ENCODE data around the gene C10orf53.

Gene C10orf53

GRCh38 chr10:49679480-49679893, at the start of gene C10orf53:
C10orf53 (plus strand) TSS chr10:49679651; CDS start chr10:49679698, 47 bp downstream.
- no peak for DNase-seq

GRCh38 chr10:49631975-49632374, 47.5 kb upstream of the C10orf53 start:
- DNase-seq = no peak

- DNase-seq = no peak
Measured at GRCh38 chr10:49632406-49633317, 46.8 kb upstream of the C10orf53 start.

- no peak for DNase-seq
Measured at GRCh38 chr10:49633327-49634068, 46.0 kb upstream of the C10orf53 start.

DNA sequence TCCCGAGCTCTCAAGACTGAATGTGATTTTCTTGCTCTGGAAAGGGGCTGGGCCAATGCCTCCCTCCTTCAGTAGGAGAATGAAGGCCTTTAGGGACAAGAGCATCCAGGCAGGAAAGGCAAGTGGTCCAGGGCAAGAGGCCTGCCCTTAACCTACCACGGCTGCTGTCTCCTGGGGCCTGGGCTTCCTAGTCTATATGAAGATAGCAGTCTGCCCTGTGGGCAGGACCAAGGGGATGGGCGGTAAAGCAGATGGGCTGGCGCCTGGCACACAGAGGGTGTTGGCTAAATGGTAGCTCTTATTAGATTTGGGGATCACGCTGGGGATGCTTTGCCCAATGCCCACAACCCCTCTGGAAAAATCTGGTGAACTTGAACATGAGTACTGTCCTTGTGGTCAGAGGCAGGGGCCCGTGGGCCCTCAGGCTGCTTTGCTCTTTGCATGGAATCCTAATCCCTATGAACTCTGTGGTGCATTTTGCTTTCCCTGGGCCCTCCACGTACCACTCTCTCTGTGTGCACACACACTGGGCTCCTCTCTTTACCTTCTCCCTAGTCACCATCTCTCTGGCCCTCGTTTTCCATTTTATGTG, 45.3 kb upstream of the C10orf53 start:
- DNase-seq = no peak

- no peak for DNase-seq
Measured at GRCh38 chr10:49642311-49642710, 37.1 kb upstream of the C10orf53 start.

DNA sequence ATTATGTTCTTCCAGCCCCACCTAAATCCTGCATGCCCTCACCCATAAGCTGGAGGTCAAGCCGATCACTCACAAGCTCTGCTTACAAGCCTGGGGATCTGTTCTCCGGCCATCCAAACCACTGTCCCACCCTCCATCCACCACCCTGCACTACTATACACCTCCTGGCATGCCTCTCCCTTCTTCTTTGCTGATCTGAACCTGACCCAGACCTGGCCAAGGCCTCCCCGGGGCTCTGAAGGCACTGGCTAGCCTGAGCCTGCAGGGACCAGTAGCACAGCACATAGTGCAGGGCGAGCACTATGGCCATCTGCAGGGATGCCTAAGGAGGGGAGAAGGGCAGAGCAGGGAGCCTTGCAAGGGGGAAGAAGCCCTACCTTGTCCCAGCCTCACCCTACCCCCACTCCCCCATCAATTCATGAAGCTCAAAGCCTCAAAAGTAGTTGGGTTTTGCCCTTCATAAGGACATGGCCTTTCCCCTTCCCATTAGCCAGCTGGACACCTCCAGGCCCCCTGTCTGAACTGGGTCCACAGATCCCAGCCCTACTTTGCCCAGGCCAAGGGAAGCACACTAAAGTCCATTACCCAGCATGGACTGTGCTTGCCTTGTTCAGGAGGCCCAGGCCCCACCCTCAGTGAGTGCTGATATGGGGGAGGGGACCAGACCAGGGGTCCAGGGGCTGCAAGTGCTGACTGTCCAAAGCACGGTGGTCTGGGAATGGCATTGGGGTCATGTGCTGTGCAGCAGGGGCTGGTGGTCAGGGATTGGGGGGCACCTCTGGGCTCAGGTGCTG, 36.0 kb upstream of the C10orf53 start:
- DNase-seq = no peak

GRCh38 chr10:49644035-49644646, 35.3 kb upstream of the C10orf53 start:
- DNase-seq = no peak

DNA sequence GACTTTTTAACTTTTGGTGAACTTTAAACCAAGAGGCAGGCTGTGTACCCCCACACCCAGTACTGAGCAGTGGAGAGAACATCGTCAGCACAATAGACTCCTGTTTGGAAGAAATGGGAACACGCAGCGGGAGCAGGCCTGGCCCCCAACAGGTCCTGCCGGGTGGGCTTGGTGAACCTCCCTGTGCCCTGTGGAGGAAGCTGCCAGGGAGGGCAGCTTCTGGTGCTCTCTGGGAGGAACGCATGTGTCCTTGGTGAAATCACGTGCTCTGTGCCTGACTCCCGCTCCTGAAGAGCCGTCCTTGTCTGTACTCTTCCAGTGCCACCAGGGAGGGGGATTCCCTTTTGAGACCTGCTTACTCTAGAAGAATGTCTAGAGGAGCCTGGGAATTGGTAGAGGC, 34.0 kb upstream of the C10orf53 start:
- DNase-seq = no peak

DNA sequence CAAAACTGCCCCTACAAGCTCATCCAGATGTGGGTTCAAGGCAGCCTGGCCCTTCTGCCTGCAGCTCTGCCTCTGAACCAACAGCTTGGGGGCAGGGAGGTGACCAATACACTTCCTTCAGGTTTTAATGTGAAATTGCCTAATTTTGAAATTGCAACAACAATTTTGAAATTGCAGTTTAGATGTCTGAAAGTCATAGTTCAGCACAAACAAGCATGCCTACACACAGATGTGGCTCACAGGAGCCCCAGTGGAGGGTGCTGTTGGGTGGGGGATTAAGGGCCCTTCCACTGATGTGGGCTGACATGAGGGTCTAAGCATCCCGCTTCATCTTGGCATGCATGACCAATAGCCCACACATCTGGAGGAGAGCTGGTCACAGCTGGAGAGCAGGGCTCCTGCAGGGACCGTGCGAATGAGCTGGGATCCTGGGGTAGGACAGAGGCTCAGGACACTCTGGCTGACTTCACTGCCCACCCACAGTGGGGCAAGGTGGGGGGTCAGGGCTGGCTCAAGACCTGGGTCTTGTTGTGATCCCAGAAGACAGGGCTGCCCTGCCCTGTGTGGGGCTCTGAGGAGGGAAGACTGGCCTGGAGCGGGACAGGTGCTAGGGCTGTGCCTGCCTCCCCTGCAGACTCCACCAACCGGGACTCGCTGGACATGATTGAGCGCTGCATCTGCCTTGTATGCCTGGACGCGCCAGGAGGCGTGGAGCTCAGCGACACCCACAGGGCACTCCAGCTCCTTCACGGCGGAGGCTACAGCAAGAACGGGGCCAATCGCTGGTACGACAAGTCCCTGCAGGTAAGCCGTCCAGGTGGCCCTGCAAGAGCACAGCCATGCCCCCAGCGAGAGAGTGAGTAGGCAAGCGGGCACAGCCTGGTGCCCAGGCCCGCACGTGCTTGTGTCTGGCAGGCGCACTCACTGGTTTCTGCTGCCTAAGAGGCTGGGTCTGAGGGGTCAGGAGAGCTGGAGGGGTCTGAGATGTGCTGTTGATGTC, 33.3 kb upstream of the C10orf53 start:
- DNase-seq = no peak

- no peak for DNase-seq
Measured at GRCh38 chr10:49647554-49647953, 31.9 kb upstream of the C10orf53 start.

GRCh38 chr10:49647985-49648795, 31.3 kb upstream of the C10orf53 start:
- DNase-seq = no peak

DNA sequence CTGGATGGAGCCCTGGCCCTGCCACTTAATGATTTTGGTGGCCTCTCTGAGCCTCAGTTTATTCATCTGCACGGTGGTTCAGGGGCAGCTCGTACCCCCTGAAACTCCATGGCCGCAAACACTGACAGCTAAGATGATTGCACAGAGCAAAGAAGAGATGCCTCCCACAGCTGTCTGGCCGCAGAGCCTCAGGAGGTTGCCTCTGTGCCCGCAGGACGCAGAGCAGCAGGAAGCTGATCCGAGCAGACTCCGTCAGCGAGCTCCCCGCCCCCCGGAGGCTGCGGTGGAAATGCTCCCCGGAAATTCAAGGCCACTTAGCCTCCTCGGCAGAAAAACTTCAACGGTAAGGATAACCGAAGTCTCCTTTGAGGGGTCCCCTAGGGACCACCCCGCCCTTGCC, 30.2 kb upstream of the C10orf53 start:
- no peak for DNase-seq

DNA sequence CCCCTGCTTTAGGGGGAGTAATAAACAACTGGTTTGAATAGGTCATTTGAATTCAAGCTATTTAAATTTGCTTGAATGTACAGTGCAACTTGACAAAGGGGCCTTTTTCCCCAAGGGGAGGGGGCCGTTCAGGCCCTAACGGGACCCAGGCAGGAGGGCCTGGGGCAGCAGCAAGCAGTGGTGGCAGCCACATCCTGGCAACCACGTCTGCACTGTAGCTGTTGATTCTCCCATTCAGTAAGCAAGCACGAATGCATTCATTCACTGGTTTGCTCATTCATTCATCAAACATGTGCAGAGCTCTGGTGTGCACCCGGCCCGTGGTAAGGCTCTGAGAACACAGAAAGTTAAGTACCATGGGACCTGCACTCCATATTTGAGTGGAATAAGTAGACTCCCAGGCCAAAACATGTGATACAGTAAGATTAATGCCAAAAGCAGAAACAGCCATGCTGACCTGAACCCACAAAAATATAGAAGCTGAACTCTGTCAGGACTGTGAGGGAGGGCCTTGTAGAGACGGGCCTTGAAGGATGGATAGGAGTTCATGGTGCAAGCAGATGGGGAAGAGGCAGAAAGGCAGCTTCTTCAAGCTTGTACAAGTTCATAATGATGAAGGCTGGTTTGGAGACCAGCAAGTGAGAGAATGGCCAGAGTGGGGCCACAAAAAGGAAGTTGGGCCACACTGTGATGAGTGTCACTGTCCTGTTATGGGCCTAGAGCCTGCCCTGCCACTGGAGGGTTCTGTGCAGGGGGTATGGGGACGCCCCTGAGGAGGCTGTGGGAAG, 29.3 kb upstream of the C10orf53 start:
- DNase-seq = no peak

DNA sequence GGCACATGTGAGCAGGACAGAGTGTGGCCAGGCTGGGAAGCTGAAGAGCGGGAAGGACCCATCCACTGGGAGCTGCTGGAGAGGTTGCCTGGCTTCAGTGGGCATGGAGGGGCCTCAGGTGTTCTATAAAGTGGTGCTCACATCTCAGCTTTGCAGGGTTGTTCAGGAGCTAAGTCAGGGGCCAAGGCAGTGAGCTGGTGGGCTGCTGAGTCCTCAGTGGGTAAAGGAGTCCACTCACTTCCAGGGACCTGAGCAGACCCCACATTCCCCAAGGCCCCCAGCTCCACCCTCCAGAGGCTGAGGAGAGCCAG, 28.8 kb upstream of the C10orf53 start:
- DNase-seq = no peak

DNA sequence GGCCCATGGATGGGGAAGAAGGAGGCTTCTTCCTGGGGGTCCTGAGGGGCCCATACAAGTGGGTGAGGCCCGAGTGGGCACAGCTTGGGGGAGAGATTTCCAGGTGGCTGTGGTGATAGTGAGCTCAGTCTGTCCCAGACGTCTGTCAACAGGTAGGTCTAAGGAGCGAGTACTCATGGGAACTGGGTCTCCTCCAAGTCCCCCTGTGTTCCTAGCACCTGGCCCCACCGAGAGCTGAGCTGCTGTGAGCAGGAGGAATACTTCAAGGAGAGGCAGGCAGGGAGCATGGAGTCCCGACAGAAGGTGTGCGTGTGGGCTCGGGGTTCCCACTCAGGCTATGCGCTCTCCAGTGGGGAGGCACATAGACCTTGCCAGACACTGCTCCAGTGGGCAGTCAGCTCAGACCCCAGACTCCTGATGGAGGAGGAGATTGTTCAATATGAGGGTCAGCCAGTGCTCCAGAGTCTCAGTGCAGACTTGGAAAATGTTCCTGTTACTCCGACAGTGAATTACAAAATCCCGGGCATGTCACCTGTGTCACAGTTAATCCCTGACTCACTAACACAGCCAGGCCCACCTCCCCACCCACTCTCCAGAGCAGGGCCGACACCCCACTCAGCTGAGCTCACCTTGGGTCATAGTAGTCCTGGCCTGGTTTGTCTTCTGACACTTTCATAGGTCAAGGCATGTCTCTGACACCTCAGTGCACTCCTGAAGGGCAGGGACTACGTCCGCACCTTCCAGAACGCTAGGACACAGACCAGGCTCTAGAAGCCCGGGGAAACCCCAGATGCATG, 28.2 kb upstream of the C10orf53 start:
- DNase-seq = no peak

DNA sequence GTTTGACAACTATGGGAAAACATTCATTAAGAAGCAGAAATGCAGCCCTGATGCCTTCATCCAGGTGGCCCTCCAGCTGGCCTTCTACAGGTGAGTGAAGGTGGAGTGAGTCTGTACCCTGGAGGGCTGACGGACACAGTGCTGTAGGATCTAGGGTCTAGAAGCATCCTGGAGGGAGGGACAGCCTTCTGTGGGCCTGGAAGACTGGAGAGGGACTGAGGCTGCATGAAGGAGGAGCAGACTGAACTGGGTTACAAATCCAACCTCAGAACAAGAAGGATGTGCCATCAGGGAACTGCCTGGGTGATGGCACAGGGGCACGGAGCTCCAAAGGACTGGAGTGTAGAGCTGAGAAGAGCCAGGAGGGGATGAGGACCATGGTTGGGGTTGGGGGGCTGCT, 27.5 kb upstream of the C10orf53 start:
- no peak for DNase-seq

- DNase-seq = no peak
Measured at GRCh38 chr10:49652421-49653272, 26.8 kb upstream of the C10orf53 start.
